Osteoblast (primary cell): Measurements from ENCODE around the gene MIGA2. TPM values are rescaled to one million over a fixed set of nuclear protein-coding genes. Genes with fewer than 3 reads are reported as not detected.
A peak's percentile ranks its signal among the peaks of the same experiment; 100 is the strongest.
"Not testable (repeated sequence)": the region's sequence is repeated elsewhere in the genome, so short reads cannot be mapped to it uniquely, and the experiment has no call there.

Experiments
- DNase-seq: peaks from one replicate; pipeline ENCODE4 v3.0.0; 2011; ENCODE audit warnings: low spot score, mixed read lengths; ENCODE audit not compliant: insufficient read length; ENCODE audit errors: missing footprints
- H2AFZ ChIP-seq: 2 replicates; pipeline ENCODE4 v1.6.0; 2011; ENCODE audit warnings: mild to moderate bottlenecking, low read length
- H3K27ac ChIP-seq: 2 replicates; pipeline ENCODE4 v1.5.1; 2011; ENCODE audit warnings: mild to moderate bottlenecking, low read depth, low read length, moderate library complexity
- H3K27me3 ChIP-seq: 2 replicates; pipeline ENCODE4 v1.6.0; 2012; ENCODE audit warnings: mild to moderate bottlenecking, control low read depth, inconsistent platforms, low read length, moderate library complexity; ENCODE audit not compliant: insufficient read depth
- H3K36me3 ChIP-seq: 2 replicates; pipeline ENCODE4 v1.5.1; 2011; ENCODE audit warnings: mild to moderate bottlenecking, low read length, control low read depth, moderate library complexity; ENCODE audit not compliant: insufficient read depth
- H3K4me1 ChIP-seq: 2 replicates; pipeline ENCODE4 v1.5.1; 2011; ENCODE audit warnings: mild to moderate bottlenecking, low read length, control low read depth, moderate library complexity; ENCODE audit not compliant: insufficient read depth
- H3K4me2 ChIP-seq: 2 replicates; pipeline ENCODE4 v1.6.0; 2011; ENCODE audit warnings: mild to moderate bottlenecking, low read length; ENCODE audit not compliant: insufficient read depth
- H3K4me3 ChIP-seq: fragments of 200-600 bp; sonication (generic); 3 replicates; pipeline ENCODE4 v1.5.1; 2012; ENCODE audit warnings: mild to moderate bottlenecking, low read length, inconsistent platforms; ENCODE audit not compliant: insufficient read depth
- H3K79me2 ChIP-seq: 2 replicates; pipeline ENCODE4 v1.6.0; 2012; ENCODE audit warnings: mild to moderate bottlenecking, low read length, control low read depth, inconsistent platforms; ENCODE audit not compliant: insufficient read depth
- H3K9me3 ChIP-seq: 2 replicates; pipeline ENCODE4 v1.5.1; 2011; ENCODE audit warnings: low read depth, low read length, control low read depth
- H4K20me1 ChIP-seq: 2 replicates; pipeline ENCODE4 v1.6.0; 2012; ENCODE audit warnings: mild to moderate bottlenecking, low read length, control low read depth; ENCODE audit not compliant: insufficient read depth
- total RNA-seq: library from RNA; depleted of rRNA; stranded (reverse); fragments of >200 nt; gene quantifications from 2 replicates; pipeline ENCODE4 v1.2.3, GENCODE V29; 2012
- TF ChIP-seq, protein P1 (sequence below): IDR thresholded peaks from 2 replicates; pipeline ENCODE4 v1.5.1; 2011; ENCODE audit warnings: mild to moderate bottlenecking, low read depth, low read length, moderate library complexity; ENCODE audit errors: extremely low read depth

Gene MIGA2
- total RNA-seq, 1 donor = 22.4 TPM

DNA sequence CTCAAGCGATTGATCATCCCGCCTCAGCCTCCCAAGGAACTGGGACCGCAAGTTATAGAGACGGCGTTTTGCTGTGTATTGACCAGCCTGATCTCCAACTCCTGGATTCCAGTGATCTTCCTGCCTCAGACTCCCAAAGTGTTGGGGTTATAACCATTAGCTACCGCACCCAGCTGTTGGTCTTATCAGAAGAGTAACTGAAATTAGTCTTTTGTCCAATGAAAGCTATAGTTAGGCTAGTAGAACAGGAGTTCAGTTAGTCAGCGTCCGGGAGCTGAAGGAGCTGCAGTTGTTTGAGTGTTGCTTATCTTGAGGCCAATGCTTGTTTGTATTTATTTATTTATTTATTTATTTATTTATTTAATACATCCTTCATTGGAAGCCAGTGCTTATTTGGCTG, 3.2 kb upstream of the MIGA2 start:
- H4K20me1 ChIP-seq = peaks cover 14% of the 10 kb centered on the region
- no peaks in the 10 kb centered on the region for H3K9me3 ChIP-seq
- peaks cover 17% of the 10 kb centered on the region for H3K4me1 ChIP-seq
- H3K79me2 ChIP-seq = peaks cover 17% of the 10 kb centered on the region
- TF ChIP-seq, protein P1, sequence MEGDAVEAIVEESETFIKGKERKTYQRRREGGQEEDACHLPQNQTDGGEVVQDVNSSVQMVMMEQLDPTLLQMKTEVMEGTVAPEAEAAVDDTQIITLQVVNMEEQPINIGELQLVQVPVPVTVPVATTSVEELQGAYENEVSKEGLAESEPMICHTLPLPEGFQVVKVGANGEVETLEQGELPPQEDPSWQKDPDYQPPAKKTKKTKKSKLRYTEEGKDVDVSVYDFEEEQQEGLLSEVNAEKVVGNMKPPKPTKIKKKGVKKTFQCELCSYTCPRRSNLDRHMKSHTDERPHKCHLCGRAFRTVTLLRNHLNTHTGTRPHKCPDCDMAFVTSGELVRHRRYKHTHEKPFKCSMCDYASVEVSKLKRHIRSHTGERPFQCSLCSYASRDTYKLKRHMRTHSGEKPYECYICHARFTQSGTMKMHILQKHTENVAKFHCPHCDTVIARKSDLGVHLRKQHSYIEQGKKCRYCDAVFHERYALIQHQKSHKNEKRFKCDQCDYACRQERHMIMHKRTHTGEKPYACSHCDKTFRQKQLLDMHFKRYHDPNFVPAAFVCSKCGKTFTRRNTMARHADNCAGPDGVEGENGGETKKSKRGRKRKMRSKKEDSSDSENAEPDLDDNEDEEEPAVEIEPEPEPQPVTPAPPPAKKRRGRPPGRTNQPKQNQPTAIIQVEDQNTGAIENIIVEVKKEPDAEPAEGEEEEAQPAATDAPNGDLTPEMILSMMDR = no peak
- no peak overlapping the region for H2AFZ ChIP-seq
- no peak overlapping the region for H3K4me2 ChIP-seq
- H3K4me3 ChIP-seq = no peak overlapping the region
- H3K27me3 ChIP-seq = no peaks in the 10 kb centered on the region
- H3K27ac ChIP-seq = no peak overlapping the region
- H3K36me3 ChIP-seq = no peaks in the 10 kb centered on the region
- DNase-seq = peak; percentile 11

DNA sequence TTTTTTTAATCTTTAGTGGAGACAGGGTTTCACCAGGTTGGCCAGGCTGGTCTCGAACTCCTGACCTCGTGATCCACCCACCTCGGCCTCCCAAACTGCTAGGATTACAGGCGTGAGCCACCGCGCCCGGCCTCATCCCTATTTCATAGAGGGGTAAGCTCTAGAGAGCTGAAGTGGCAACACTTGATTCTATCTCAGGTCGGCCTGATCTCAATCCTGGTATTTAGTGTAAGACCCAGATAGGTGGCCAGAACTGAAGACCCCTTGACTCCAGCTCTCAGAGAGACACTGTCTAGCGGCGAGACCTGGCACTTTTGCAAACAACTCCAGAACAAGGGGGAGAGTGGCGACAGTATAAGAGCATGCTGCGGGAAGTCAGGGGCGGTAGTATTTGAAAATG, 588 bp upstream of the MIGA2 start:
- not testable (repeated sequence) for DNase-seq, H3K36me3 ChIP-seq, H3K27me3 ChIP-seq, H3K27ac ChIP-seq, H3K9me3 ChIP-seq
- peak overlapping the region; percentile 100 for H2AFZ ChIP-seq
- H3K79me2 ChIP-seq = peaks cover 34% of the 10 kb centered on the region
- H3K4me3 ChIP-seq = peak overlapping the region; percentile 99
- peaks cover 20% of the 10 kb centered on the region for H4K20me1 ChIP-seq
- peaks cover 21% of the 10 kb centered on the region for H3K4me1 ChIP-seq
- H3K4me2 ChIP-seq = peak overlapping the region; percentile 99

DNA sequence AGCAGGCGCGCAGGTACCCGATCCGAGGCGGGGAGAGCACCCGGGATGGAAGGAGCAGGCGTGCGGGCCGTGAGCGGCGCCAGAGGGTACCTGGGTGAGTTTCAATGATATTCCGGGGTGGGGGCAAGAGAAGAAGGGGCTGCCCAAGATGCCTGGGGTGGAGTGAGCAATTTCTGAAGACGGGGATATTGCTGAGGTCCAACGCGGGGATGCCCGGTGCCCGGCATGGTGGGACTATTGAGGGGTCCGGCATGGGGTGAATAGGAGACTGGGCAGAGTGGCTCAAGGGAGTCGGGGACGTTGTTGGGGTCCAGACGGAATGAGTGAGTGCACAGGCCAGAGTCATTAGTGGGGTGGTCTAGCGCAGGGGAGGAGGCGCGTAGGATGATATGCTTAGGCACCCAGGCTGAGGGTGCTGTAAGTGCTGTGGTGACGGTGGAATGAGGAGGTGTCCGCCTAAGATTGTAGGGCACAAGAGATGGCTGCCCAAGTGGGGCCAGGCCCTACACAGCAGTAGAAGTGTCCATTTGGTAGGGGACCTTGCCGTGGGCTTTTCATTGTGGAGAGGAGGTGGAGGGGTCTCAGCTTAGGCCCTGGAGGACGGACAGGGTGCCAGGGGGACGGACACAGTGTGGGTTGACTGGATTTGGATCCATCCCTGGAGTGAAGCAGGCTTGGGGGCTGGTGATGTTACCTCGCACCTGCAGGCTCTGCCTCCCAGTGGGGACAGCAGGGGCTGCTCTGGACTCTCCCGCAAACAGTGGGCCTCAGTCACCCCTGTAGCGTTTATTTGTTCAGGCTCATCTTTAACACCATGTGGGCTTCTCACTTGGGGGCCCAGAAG, 719 bp downstream of the MIGA2 start:
- Histone ChIP-seq H3K4me3 (peak overlapping the region; percentile 99), H3K9me3 (no peaks in the 10 kb centered on the region), H4K20me1 (peaks cover 20% of the 10 kb centered on the region), H3K36me3 (peaks cover 9% of the 10 kb centered on the region), H3K4me2 (peak overlapping the region; percentile 91), H2AFZ (peak overlapping the region; percentile 89), H3K27ac (peak overlapping the region; percentile 66), H3K79me2 (peaks cover 34% of the 10 kb centered on the region), H3K27me3 (no peaks in the 10 kb centered on the region), H3K4me1 (peaks cover 21% of the 10 kb centered on the region)
- TF ChIP-seq, protein P1 = no peak
- DNase-seq = peak; percentile 91

DNA sequence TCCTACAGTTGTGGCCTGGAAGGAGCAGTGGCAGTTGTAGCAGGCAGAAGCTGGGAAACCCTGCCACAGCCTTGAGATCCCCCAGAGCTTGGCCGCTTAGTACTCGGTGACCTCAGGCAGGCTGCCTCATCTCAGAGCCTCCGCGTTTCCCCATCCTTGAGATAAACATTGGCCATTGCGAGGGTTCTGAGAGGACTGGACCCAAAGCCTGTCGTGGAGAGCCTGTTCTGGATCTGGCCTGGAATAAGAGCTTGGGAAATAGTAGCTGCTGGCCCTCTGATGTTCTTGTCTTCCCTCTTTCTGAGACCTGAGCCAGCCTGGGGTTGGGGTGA, 1.3 kb downstream of the MIGA2 start:
- Histone ChIP-seq H3K4me2 (peak overlapping the region; percentile 91), H3K9me3 (no peaks in the 10 kb centered on the region), H3K27ac (peak overlapping the region; percentile 66), H3K36me3 (peaks cover 14% of the 10 kb centered on the region), H3K4me3 (peak overlapping the region; percentile 99), H2AFZ (no peak overlapping the region), H4K20me1 (peaks cover 20% of the 10 kb centered on the region), H3K79me2 (peaks cover 34% of the 10 kb centered on the region), H3K27me3 (no peaks in the 10 kb centered on the region), H3K4me1 (peaks cover 21% of the 10 kb centered on the region)
- TF ChIP-seq, protein P1 = no peak
- DNase-seq = peak; percentile 69
